ENCODE data around the gene TNNI3K. TPM values are rescaled to one million over a fixed set of nuclear protein-coding genes. Genes with fewer than 3 reads are reported as not detected.

TNNI3K gene
- total RNA-seq, 1 experiment from 2014 or later: 0.49 TPM

DNA sequence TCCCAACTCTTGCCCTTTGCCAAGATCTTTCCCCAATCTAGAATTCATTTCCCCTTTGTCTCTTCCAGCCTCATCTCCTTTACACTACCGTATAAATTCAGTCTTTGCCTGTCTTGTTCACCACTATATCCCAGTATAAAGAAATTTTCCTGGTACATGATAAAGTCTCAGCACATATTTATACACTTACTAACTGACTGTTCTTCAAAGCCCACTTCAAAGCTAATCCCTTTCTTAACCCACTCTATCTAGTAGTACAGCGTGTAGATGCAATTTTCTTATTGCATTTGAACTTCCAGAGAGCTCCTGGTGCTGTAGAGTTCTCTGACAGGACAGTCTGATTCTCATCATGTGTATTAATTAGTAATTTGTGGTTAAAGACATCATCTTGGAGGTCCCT, 199.1 kb downstream of the TNNI3K start:
- Histone ChIP-seq H3K79me2 (ENCODE audit: insufficient read depth, low read length) (no peaks in the 10 kb centered on the region), H3K9me3 (ENCODE audit: control insufficient read depth in 1 of 2, insufficient read depth in 1 of 2, low read depth in 1 of 2, low read length in 2 of 2) (no peaks in the 10 kb centered on the region), H3K27me3 (ENCODE audit: insufficient read depth, low read length) (peaks cover 11% of the 10 kb centered on the region; the same call in 1 of the 2 replicates), H3K4me1 (ENCODE audit: control insufficient read depth in 1 of 2, insufficient read depth in 2 of 2, low read length in 2 of 2) (no peaks in the 10 kb centered on the region), H3K27ac (ENCODE audit: low read depth, low read length) (no peak overlapping the region), H3K36me3 (ENCODE audit: control insufficient read depth in 1 of 2, insufficient read depth in 2 of 2, low read length in 2 of 2) (no peaks in the 10 kb centered on the region), H3K9me2 (ENCODE audit: insufficient read depth) (no peaks in the 10 kb centered on the region), H2AFZ (ENCODE audit: low read depth, low read length, poor library complexity, severe bottlenecking) (no peak overlapping the region), H4K20me1 (ENCODE audit: insufficient read depth) (no peaks in the 10 kb centered on the region), H3K4me2 (ENCODE audit: low read length) (no peak overlapping the region), H3K9ac (ENCODE audit: low read length) (no peak overlapping the region), H3K4me3 (replicated peaks in 1 of 2; ENCODE audit: low read depth in 1 of 2, low read length in 2 of 2) (no peak overlapping the region)
- POLR2A ChIA-PET: no interaction called here
- no peak for TF ChIP-seq SP1 (IDR thresholded peaks at IDR 0.05; ENCODE audit: low read depth)
- ATAC-seq (no peak), DNase-seq (ENCODE audit: low read depth, low spot score) (no peak)
- RAD21 ChIA-PET (ENCODE audit: low non-redundant PET in 1 of 2, low total read pairs in 2 of 2, uncharacterized antibody in 2 of 2, unreplicated experiment in 2 of 2): no interaction called here
- CTCF ChIA-PET: no interaction called here
- intact Hi-C loops (cut with micrococcal nuclease): loop anchor here (10.0 kb wide), 1 partner anchor 410 kb away; no protein-coding TSS in a partner anchor
- no TSS peak for BruUV-seq (replicated peaks)

DNA sequence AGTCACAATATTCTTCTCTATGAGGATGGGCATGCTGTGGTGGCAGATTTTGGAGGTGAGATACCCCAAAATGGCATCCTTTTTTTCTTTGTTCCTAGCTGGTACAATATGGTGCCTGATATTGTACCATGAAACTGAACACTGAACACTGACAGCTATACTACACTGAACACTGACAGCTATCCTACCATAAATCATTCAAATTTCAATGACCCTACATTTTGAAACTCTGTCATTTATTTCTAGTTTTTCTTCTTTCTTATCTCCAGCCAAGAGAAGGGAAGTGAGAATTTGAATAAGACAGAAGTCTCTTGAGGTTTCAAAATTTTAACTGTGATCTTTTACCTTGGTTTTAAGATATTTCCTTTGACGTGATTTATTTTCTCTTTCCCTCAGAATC, 200.9 kb downstream of the TNNI3K start:
- RAD21 ChIA-PET (ENCODE audit: low non-redundant PET in 1 of 2, low total read pairs in 2 of 2, uncharacterized antibody in 2 of 2, unreplicated experiment in 2 of 2): no interaction called here
- intact Hi-C loops (cut with micrococcal nuclease): loop anchor here (10.0 kb wide), 1 partner anchor 411 kb away; no protein-coding TSS in a partner anchor
- H3K27me3 ChIP-seq (ENCODE audit: insufficient read depth, low read length): 0 out of 2 replicates have a peak, but pooled peaks cover 2% of the 10 kb centered on the region
- no peak overlapping the region for H3K9ac ChIP-seq (ENCODE audit: low read length)
- H3K36me3 ChIP-seq (ENCODE audit: control insufficient read depth in 1 of 2, insufficient read depth in 2 of 2, low read length in 2 of 2): no peaks in the 10 kb centered on the region
- ATAC-seq: no peak
- no peaks in the 10 kb centered on the region for H4K20me1 ChIP-seq (ENCODE audit: insufficient read depth)
- no peak overlapping the region for H3K27ac ChIP-seq (ENCODE audit: low read depth, low read length)
- CTCF ChIA-PET: no interaction called here
- no peaks in the 10 kb centered on the region for H3K9me2 ChIP-seq (ENCODE audit: insufficient read depth)
- no peak overlapping the region for H3K4me2 ChIP-seq (ENCODE audit: low read length)
- TF ChIP-seq, protein P1, sequence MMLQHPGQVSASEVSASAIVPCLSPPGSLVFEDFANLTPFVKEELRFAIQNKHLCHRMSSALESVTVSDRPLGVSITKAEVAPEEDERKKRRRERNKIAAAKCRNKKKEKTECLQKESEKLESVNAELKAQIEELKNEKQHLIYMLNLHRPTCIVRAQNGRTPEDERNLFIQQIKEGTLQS (IDR thresholded peaks at IDR 0.05): no peak
- no peak for TF ChIP-seq TCF7L2 (IDR thresholded peaks at IDR 0.05; ENCODE audit: borderline replicate concordance, extremely low read depth, insufficient read depth, insufficient read length)
- TF ChIP-seq, protein P2, sequence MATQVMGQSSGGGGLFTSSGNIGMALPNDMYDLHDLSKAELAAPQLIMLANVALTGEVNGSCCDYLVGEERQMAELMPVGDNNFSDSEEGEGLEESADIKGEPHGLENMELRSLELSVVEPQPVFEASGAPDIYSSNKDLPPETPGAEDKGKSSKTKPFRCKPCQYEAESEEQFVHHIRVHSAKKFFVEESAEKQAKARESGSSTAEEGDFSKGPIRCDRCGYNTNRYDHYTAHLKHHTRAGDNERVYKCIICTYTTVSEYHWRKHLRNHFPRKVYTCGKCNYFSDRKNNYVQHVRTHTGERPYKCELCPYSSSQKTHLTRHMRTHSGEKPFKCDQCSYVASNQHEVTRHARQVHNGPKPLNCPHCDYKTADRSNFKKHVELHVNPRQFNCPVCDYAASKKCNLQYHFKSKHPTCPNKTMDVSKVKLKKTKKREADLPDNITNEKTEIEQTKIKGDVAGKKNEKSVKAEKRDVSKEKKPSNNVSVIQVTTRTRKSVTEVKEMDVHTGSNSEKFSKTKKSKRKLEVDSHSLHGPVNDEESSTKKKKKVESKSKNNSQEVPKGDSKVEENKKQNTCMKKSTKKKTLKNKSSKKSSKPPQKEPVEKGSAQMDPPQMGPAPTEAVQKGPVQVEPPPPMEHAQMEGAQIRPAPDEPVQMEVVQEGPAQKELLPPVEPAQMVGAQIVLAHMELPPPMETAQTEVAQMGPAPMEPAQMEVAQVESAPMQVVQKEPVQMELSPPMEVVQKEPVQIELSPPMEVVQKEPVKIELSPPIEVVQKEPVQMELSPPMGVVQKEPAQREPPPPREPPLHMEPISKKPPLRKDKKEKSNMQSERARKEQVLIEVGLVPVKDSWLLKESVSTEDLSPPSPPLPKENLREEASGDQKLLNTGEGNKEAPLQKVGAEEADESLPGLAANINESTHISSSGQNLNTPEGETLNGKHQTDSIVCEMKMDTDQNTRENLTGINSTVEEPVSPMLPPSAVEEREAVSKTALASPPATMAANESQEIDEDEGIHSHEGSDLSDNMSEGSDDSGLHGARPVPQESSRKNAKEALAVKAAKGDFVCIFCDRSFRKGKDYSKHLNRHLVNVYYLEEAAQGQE (IDR thresholded peaks at IDR 0.05; ENCODE audit: low read depth): no peak
- no peak for DNase-seq (ENCODE audit: low read depth, low spot score)
- no peak overlapping the region for H2AFZ ChIP-seq (ENCODE audit: low read depth, low read length, poor library complexity, severe bottlenecking)
- no peaks in the 10 kb centered on the region for H3K4me1 ChIP-seq (ENCODE audit: control insufficient read depth in 1 of 2, insufficient read depth in 2 of 2, low read length in 2 of 2)
- H3K9me3 ChIP-seq (ENCODE audit: control insufficient read depth in 1 of 2, insufficient read depth in 1 of 2, low read depth in 1 of 2, low read length in 2 of 2): no peaks in the 10 kb centered on the region
- no peaks in the 10 kb centered on the region for H3K79me2 ChIP-seq (ENCODE audit: insufficient read depth, low read length)
- H3K4me3 ChIP-seq (replicated peaks in 1 of 2; ENCODE audit: low read depth in 1 of 2, low read length in 2 of 2): no peak overlapping the region
- BruUV-seq (replicated peaks): no TSS peak
- POLR2A ChIA-PET: no interaction called here
